Stimulated activated CD4-positive, alpha-beta T cell treated with anti-CD3 and anti-CD28 coated beads, Interleukin-2, amount 100 ng/mL, for 4 hours (primary cell): ENCODE data around the gene FAF1.
"Not testable (repeated sequence)": the region's sequence is repeated elsewhere in the genome, so short reads cannot be mapped to it uniquely, and the experiment has no call there.

Source experiments
- DNase-seq: peaks from one replicate; pipeline ENCODE4 v3.0.0-alpha.2; 2020; ENCODE audit warnings: low read depth

The FAF1 gene

GRCh38 chr1:50847303-50847702 lies 112.8 kb downstream of the FAF1 start:
- DNase-seq, result no peak

- DNase-seq, result no peak
Measured at GRCh38 chr1:50846224-50846839, 113.7 kb downstream of the FAF1 start.

GRCh38 chr1:50841791-50842387 lies 118.2 kb downstream of the FAF1 start:
- DNase-seq, result no peak

GRCh38 chr1:50836117-50836516 lies 124.0 kb downstream of the FAF1 start:
- DNase-seq, result no peak

GRCh38 chr1:50833216-50833615 lies 126.9 kb downstream of the FAF1 start:
- DNase-seq, result no peak

- DNase-seq, result no peak
Measured at GRCh38 chr1:50832167-50832566, 127.9 kb downstream of the FAF1 start.

- no peak for DNase-seq
Measured at GRCh38 chr1:50831300-50832061, 128.6 kb downstream of the FAF1 start.

- no peak for DNase-seq
Measured at GRCh38 chr1:50830621-50831020, 129.4 kb downstream of the FAF1 start.

- no peak for DNase-seq
Measured at GRCh38 chr1:50829014-50829958, 130.8 kb downstream of the FAF1 start.

GRCh38 chr1:50827546-50827945 lies 132.5 kb downstream of the FAF1 start:
- DNase-seq, result no peak

- DNase-seq, result not testable (repeated sequence)
Measured at GRCh38 chr1:50826792-50827191, 133.3 kb downstream of the FAF1 start.

- DNase-seq, result no peak
Measured at GRCh38 chr1:50822035-50822776, 137.9 kb downstream of the FAF1 start.

GRCh38 chr1:50820545-50820944 lies 139.5 kb downstream of the FAF1 start:
- DNase-seq, result no peak

GRCh38 chr1:50812346-50812745 lies 147.7 kb downstream of the FAF1 start:
- DNase-seq, result no peak

GRCh38 chr1:50808296-50808695 lies 151.8 kb downstream of the FAF1 start:
- no peak for DNase-seq

GRCh38 chr1:50796272-50796671 lies 163.8 kb downstream of the FAF1 start:
- DNase-seq, result no peak

GRCh38 chr1:50793521-50793920 lies 166.5 kb downstream of the FAF1 start:
- no peak for DNase-seq

- DNase-seq, result no peak
Measured at GRCh38 chr1:50787266-50787665, 172.8 kb downstream of the FAF1 start.

GRCh38 chr1:50783286-50783685 lies 176.8 kb downstream of the FAF1 start:
- DNase-seq, result no peak

- no peak for DNase-seq
Measured at GRCh38 chr1:50780797-50781196, 179.3 kb downstream of the FAF1 start.

- no peak for DNase-seq
Measured at GRCh38 chr1:50779801-50780200, 180.3 kb downstream of the FAF1 start.

- DNase-seq, result no peak
Measured at GRCh38 chr1:50775740-50776139, 184.3 kb downstream of the FAF1 start.
